VCaP (cell line): ENCODE results near the gene MFSD12.

ENCODE experiments used
- H3K27ac ChIP-seq: fragments of 450-650 bp; 2 replicates; pipeline ENCODE4 v1.5.1; 2017
- TF ChIP-seq, protein P1 (sequence below): fragments of 450-650 bp; conservative IDR thresholded peaks from 2 replicates; pipeline ENCODE4 v1.5.1; 2017; ENCODE audit warnings: mild to moderate bottlenecking, moderate library complexity

Gene MFSD12

GRCh38 chr19:3550947-3551791, 6.2 kb downstream of the MFSD12 start:
- no peak overlapping the region for H3K27ac ChIP-seq
- TF ChIP-seq, protein P1, sequence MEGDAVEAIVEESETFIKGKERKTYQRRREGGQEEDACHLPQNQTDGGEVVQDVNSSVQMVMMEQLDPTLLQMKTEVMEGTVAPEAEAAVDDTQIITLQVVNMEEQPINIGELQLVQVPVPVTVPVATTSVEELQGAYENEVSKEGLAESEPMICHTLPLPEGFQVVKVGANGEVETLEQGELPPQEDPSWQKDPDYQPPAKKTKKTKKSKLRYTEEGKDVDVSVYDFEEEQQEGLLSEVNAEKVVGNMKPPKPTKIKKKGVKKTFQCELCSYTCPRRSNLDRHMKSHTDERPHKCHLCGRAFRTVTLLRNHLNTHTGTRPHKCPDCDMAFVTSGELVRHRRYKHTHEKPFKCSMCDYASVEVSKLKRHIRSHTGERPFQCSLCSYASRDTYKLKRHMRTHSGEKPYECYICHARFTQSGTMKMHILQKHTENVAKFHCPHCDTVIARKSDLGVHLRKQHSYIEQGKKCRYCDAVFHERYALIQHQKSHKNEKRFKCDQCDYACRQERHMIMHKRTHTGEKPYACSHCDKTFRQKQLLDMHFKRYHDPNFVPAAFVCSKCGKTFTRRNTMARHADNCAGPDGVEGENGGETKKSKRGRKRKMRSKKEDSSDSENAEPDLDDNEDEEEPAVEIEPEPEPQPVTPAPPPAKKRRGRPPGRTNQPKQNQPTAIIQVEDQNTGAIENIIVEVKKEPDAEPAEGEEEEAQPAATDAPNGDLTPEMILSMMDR, result no peak

GRCh38 chr19:3549816-3550215, 7.6 kb downstream of the MFSD12 start:
- no peak overlapping the region for H3K27ac ChIP-seq
- TF ChIP-seq, protein P1, result no peak

- TF ChIP-seq, protein P1, result no peak
- H3K27ac ChIP-seq, result no peak overlapping the region
Observed at GRCh38 chr19:3548606-3549005, 8.8 kb downstream of the MFSD12 start.

- TF ChIP-seq, protein P1, result no peak
- no peak overlapping the region for H3K27ac ChIP-seq
Observed at GRCh38 chr19:3547767-3548282, 9.6 kb downstream of the MFSD12 start.

DNA sequence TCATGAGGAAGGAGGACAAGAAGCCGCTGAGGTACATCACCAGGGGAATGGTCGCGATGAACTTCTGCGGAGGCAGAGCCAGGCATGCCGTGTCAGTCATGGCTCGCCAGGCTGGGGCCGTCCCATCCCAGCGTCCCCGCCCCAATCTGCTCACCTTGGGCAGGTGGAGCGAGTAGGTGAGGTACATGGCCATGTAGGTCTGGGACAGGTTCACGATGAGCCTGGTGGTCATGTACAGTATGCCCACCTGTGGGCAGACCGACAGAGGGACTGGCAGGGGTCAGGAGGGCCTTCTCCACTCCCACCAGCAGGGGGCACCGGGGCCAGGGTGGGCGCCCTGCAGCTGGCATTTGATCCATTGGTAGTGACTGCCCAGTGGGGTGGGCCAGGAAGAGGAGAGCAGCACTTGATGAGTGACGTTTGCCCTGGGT, 10.1 kb downstream of the MFSD12 start:
- TF ChIP-seq, protein P1, result 0 out of 2 replicates have a peak, but pooled peaks have one; percentile 33
- H3K27ac ChIP-seq, result no peak overlapping the region

DNA sequence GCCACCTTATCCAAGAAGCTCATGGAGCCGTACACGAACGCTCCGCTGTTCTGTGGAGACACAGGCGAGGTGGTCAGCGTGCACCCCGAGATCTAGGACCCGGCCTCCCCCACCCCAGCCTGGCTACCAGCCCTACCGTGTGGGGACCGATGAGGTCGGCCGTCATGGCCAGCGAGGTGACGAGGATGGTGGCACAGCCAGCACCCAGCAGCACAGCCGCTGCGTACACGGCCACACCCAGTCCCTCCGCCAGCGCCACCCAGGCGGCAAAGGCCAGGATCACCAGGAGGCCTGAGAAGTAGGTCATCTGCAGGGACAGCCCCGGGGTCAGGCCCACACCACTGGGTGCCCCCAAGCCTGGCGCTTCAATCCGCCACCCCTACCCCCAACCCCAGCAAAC, 11.3 kb downstream of the MFSD12 start:
- H3K27ac ChIP-seq, result no peak overlapping the region

DNA sequence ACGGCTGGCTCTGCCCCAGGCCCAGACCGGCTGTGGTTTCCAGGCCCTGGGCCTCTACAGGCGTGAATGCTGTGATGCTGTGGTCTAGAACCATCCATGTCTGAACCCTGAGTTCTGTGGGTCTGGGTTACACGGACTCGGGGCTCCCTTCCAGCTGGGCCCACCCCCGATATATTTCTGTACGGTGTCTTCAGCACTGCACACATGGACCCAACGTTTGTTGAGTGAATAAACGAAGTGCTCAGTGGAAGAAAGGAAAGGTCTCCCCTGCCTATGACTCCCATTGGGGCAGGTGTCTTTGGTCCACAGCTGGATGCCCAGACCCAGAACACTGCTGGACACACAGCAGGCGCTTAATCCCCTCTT, 11.7 kb downstream of the MFSD12 start:
- TF ChIP-seq, protein P1, result no peak
- no peak overlapping the region for H3K27ac ChIP-seq

More for the DNA sequence above, 11.3 kb downstream of the MFSD12 start:
- TF ChIP-seq, protein P1, result no peak
